ENCODE measurements around the gene ITPK1. TPM values are rescaled to one million over a fixed set of nuclear protein-coding genes. Genes with fewer than 3 reads are reported as not detected.

Gene ITPK1
- total RNA-seq, 1 experiment from 2014 or later, result 90.7 TPM

GRCh38 chr14:93036652-93037345 is 78.9 kb downstream of the ITPK1 start:
- DNase-seq (ENCODE audit: low spot score), result no peak
- in situ Hi-C loops (cut with HindIII; ENCODE audit: low sequenced_read_pairs), result no loop called here

GRCh38 chr14:93035917-93036651 is 79.6 kb downstream of the ITPK1 start:
- peak; percentile 49 for DNase-seq (ENCODE audit: low spot score)
- in situ Hi-C loops (cut with HindIII; ENCODE audit: low sequenced_read_pairs), result no loop called here

- DNase-seq (ENCODE audit: low spot score), result no peak
- in situ Hi-C loops (cut with HindIII; ENCODE audit: low sequenced_read_pairs), result no loop called here
Observed at GRCh38 chr14:93035585-93035916, 80.2 kb downstream of the ITPK1 start.

- DNase-seq (ENCODE audit: low spot score), result no peak
- in situ Hi-C loops (cut with HindIII; ENCODE audit: low sequenced_read_pairs), result no loop called here
Observed at GRCh38 chr14:93034671-93034994, 81.1 kb downstream of the ITPK1 start.

GRCh38 chr14:93033983-93034670 is 81.6 kb downstream of the ITPK1 start:
- in situ Hi-C loops (cut with HindIII; ENCODE audit: low sequenced_read_pairs), result no loop called here
- no peak for DNase-seq (ENCODE audit: low spot score)

GRCh38 chr14:93033084-93033982 is 82.4 kb downstream of the ITPK1 start:
- in situ Hi-C loops (cut with HindIII; ENCODE audit: low sequenced_read_pairs), result no loop called here
- DNase-seq (ENCODE audit: low spot score), result no peak

GRCh38 chr14:93032421-93032936 is 83.2 kb downstream of the ITPK1 start:
- no peak for DNase-seq (ENCODE audit: low spot score)
- in situ Hi-C loops (cut with HindIII; ENCODE audit: low sequenced_read_pairs), result no loop called here

GRCh38 chr14:93031505-93032315 is 84.0 kb downstream of the ITPK1 start:
- DNase-seq (ENCODE audit: low spot score), result no peak
- in situ Hi-C loops (cut with HindIII; ENCODE audit: low sequenced_read_pairs), result no loop called here

- DNase-seq (ENCODE audit: low spot score), result no peak
- in situ Hi-C loops (cut with HindIII; ENCODE audit: low sequenced_read_pairs), result no loop called here
Observed at GRCh38 chr14:93030761-93031160, 85.0 kb downstream of the ITPK1 start.

- in situ Hi-C loops (cut with HindIII; ENCODE audit: low sequenced_read_pairs), result no loop called here
- DNase-seq (ENCODE audit: low spot score), result peak; percentile 49
Observed at GRCh38 chr14:93029911-93030508, 85.7 kb downstream of the ITPK1 start.

GRCh38 chr14:93029417-93029816 is 86.3 kb downstream of the ITPK1 start:
- no peak for DNase-seq (ENCODE audit: low spot score)
- in situ Hi-C loops (cut with HindIII; ENCODE audit: low sequenced_read_pairs), result no loop called here

- no peak for DNase-seq (ENCODE audit: low spot score)
- in situ Hi-C loops (cut with HindIII; ENCODE audit: low sequenced_read_pairs), result no loop called here
Observed at GRCh38 chr14:93028724-93029076, 87.0 kb downstream of the ITPK1 start.

GRCh38 chr14:93027810-93028723 is 87.7 kb downstream of the ITPK1 start:
- in situ Hi-C loops (cut with HindIII; ENCODE audit: low sequenced_read_pairs), result no loop called here
- no peak for DNase-seq (ENCODE audit: low spot score)

- no peak for DNase-seq (ENCODE audit: low spot score)
- in situ Hi-C loops (cut with HindIII; ENCODE audit: low sequenced_read_pairs), result no loop called here
Observed at GRCh38 chr14:93026339-93026738, 89.4 kb downstream of the ITPK1 start.

GRCh38 chr14:93025055-93025454 is 90.7 kb downstream of the ITPK1 start:
- in situ Hi-C loops (cut with HindIII; ENCODE audit: low sequenced_read_pairs), result no loop called here
- no peak for DNase-seq (ENCODE audit: low spot score)

GRCh38 chr14:93024493-93024892 is 91.2 kb downstream of the ITPK1 start:
- in situ Hi-C loops (cut with HindIII; ENCODE audit: low sequenced_read_pairs), result no loop called here
- DNase-seq (ENCODE audit: low spot score), result no peak

- DNase-seq (ENCODE audit: low spot score), result no peak
Observed at GRCh38 chr14:93023802-93024434, 91.8 kb downstream of the ITPK1 start.

More at GRCh38 chr14:93023802-93024434, 91.8 kb downstream of the ITPK1 start:
- in situ Hi-C loops (cut with HindIII; ENCODE audit: low sequenced_read_pairs), result no loop called here

Measured in G401 (cell line).